HG02610 (cell line): Measurements from ENCODE around the gene ZNF625.
"Not testable (repeated sequence)": the region's sequence is repeated elsewhere in the genome, so short reads cannot be mapped to it uniquely, and the experiment has no call there.

Experiments
- ATAC-seq: cut with Tn5 transposase; IDR thresholded peaks from one replicate; pipeline ENCODE4 v1.9.1; 2021; ENCODE audit warnings: mild to moderate bottlenecking, moderate library complexity; ENCODE audit not compliant: unreplicated experiment

Gene ZNF625

DNA sequence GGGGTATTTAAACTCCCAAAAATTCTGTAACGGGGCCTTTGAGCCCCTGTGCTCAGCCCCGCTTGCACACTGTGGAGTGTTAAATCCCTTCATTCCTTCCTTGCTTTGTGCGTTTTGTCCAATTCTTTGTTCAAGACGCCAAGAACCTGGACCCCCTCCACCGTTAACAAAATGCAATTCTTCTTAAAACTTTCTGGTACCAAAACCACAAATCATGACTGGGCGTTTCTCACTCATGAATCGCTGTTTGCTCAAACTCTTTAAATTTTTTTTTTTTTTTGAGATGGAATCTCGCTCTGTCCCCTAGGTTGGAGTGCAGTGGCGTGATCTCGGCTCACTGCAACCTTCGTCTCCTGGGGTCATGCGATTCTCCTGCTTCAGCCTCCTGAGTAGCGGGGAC, 17.3 kb downstream of the ZNF625 start:
- no peak for ATAC-seq

DNA sequence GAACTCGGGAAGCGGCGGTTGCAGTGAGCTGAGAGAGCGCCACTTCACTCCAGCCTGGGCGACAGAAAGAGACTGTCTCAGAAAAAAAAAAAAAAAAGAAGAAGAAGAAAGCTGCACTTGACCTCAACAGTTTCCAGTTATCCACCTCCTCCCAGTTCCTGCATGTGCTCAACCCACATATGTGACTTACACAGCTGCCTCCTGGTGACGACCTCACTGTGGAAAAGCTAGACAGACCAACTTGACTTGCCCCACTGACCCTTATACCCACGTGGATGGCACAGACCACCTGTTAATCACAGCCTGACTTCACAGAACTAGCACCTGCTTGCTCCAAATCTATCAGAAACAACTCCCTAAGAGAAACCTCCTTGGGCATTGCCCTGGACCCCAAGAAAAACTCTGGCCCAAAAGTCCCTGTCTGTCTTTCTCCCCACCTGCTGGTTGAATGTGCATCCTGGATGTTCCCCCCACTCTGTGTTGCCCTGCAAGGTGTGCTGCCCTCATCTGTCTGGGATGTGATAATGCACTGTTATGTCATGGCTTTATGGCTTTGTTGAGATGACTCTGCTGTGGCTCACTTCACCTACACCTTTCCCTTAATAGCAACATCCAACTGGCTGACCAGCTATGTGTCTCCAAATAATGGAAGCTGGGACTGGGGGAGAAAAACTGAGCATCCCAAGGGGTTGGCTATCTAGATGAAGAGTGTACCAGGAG, 19.2 kb downstream of the ZNF625 start:
- no peak for ATAC-seq

DNA sequence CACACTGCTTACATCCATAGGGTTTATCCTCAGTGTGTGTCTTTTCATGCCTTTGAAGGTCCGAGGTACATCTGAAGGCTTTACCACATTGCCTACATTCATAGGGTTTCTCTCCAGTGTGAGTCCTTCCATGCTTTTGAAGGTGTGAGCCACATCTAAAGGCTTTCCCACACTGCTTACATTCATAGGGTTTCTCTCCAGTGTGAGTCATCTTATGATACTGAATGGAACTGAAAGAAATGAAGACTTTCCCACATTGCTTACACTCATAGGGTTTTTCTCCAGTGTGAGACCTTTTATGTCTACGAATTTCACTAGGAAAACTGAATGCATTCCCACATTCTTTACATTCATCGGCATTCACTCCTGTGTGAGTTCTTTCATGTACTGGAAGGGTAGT, 23.5 kb downstream of the ZNF625 start:
- no peak for ATAC-seq

DNA sequence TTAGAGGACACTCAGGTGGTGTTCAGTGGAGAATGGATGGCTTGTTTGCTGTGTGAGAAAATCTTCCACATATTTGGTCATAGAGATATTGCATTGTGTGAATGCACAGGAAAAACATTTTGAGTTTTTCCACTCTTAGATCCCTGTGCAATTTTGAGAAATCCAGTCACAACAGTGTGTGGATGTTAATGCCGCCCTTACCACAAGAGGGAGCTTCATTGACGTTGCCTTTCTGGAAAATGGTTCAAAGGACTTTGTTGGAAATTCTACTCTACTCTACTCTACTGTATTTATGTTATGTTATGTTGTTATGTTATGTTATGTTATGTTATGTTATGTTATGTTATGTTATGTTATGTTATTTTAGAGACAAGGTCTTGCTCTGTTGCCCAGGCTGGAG, 29.8 kb downstream of the ZNF625 start:
- ATAC-seq = no peak

DNA sequence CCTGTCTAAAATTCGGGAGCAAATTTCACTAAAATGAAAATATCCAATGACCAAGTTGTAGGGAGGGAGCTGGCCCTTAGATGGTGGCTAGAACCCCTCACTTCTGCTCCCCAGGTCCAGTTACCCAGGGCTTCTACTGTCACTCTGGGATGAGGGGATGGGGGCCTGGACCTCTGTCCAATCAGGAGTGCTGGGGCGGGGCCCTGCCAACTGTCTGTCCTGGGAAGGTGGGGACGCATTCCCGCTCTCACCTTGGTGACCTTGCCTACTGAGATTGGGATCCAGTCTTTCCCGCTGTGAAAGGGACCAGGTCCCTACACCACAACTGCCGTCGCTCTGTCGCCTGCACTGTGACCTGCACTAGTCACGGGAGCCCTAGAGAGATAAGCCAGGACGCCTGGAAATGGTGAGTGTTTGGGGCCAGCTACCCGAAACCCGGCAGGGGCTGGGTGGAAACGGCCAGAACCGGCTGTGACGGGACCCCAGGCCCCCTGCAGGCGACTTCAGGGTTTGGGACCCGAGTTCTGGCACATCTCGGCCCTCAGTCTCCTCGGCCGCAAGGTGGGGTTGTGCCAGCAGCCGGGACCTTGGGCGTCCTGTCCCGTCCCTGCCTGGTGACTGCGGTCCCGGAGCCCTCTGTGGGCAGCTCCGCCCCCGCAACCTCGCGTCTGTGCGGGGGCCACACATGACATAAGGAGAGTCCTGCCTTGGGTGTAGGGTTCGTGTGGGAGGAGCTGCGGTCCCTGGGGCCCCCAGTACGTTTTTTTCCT, 39.1 kb downstream of the ZNF625 start:
- ATAC-seq = no peak

DNA sequence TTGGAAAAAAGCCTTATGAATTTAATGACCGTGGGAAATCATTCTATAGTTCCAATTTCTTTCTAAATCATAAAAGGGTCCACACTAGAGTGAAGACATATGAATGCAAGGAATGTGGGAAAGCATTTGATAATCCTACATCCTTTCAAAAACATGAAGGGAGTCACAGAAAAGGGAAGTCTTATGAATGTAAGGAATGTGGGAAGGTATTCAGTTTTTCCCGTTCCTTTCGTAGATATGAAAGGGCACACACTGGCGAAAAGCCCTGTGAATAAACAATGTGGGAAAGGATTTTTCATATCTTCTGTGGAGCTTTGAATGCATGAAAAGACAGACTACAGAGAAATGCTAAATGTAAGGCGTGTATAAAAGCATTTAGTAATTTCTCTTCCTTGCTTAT, 43.4 kb downstream of the ZNF625 start:
- ATAC-seq = no peak

DNA sequence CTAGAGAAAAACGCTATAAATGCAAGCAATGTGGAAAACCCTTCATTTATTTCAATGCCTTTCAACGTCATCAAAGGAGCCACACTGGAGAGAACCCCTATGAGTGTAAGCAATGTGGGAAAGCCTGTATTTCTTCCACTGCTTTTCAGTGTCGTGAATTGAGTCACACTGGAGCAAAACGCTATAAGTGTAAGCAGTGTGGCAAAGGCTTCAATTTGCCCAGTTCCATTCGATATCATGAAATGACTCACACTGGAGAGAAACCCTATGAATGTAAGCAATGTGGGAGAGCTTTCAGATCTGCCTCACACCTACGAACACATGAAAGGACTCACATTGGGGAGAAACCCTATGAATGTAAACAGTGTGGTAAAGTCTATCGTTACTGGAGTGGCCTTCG, 43.8 kb downstream of the ZNF625 start:
- ATAC-seq = no peak

DNA sequence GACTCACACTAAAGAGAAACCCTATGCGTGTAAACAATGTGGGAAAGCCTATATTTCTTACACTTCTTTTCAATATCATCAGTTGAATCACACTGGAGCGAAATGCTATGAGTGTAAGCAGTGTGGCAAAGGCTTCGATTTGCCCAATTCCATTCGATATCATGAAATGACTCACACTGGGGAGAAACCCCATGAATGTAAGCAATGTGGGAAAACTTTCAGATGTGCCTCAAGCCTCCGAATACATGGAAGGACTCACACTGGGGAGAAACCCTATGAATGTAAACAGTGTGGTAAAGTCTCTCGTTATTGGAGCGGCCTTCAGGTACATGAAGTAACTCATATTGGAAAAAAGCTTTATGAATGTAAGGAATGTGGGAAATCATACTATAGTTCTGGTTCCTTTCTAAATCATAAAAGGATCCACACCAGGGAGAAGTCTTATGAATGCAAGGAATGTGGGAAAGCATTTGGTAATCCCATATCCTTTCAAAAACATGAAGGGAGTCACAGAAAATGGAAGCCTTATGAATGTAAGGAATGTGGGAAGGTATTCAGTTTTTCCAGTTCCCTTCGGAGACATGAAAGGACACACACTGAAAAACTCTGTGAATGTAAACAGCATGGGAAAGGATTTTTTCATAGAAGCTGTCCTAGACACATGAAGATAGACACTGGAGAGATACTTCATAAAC, 44.4 kb downstream of the ZNF625 start:
- ATAC-seq = no peak

DNA sequence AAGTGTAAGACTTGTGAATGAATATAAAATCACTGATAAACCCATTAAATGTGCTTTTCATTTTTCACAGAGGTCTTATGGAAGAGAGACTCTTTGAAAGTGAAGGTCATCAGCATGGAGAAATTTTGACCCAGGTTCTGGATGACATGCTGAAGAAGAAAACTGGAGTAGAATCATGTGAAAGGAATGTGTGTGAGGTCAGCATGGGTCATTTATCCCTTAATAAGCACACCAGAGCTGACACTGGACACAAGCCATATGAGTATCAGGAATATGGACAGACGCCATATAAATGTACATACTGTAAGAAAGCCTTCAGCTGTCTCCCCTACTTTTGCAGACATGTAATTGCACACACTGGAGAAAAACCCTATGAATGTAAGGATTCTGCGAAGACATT, 45.4 kb downstream of the ZNF625 start:
- no peak for ATAC-seq

DNA sequence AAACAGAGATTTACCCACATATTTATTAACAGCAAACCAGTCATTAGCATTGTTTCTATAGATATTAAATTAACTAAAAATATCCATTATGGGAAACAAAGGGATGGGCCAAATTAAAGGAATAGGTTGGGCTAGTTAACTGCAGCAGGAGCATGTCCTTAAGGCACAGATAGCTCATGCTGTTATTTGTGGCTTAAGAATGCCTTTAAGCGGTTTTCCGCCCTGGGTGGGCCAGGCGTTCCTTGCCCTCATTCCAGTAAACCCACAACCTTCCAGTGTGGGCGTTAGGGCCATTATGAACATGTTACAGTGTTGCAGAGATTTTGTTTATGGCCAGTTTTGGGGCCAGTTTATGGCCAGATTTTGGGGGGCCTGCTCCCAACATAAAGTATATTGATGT, 52.6 kb downstream of the ZNF625 start:
- ATAC-seq = not testable (repeated sequence)

DNA sequence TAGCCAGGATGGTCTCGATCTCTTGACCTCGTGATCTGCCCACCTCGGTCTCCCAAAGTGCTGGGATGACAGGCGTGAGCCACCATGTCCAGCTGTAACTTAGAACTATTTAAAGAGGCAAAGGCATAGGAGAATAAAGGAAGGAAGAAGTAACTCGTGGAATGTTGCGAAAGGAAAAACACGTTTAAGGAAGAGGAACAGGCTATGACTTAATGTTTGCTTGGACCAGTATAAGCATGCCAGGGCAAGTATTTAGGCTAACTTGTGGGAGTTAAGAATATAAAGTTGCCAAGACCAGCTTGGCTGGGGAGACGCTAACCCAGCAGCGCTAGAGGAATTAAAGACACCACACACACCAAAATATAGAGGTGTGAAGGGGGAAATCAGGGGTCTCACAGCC, 58.5 kb downstream of the ZNF625 start:
- ATAC-seq = no peak

DNA sequence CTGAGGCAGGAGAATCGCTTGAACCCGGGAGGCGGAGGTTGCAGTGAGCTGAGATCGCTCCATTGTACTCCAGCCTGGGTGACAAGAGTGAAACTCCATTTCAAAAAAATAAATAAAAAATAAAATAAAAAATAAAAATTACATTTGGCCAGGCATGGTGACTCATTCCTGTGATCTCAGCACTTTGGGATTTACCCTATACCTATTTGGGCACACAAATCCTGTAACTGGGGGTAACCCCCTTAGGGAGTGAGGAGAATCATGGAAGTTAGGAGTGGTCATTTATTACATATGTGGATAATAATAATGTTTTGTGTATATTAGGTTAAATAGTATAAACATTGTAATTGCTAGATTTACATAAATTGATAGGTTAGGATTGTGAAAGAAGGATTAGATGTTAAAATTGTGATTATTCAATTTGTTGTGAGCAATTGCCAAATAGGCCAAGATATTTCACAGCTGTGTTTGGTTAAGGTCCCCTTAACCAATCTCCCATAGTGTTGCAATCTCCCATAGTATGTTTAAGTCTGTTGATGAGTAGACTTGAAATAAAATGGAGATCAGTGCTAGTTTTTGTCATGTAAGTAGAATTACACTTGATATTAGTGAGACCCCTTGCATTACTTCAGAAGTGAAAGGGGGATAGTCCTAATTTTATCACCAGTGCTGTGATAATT, 61.3 kb downstream of the ZNF625 start:
- ATAC-seq = no peak
